ENCODE data around the gene LTBP4.

GRCh38 chr19:40621966-40622772 lies 21.0 kb downstream of the LTBP4 start:
- TF ChIP-seq CTCF (IDR thresholded peaks at IDR 0.05) = no peak
- TF ChIP-seq POLR2A (IDR thresholded peaks at IDR 0.05) = no peak
